ENCODE data around the gene STARD13.

The STARD13 gene

GRCh38 chr13:33283195-33283911 lies 2.2 kb downstream of the STARD13 start:
- Mint-ChIP-seq H3K27me3 (ENCODE audit: low read depth, poor library complexity) (peaks cover 64% of the 10 kb centered on the region), H3K4me3 (no peak overlapping the region), H3K36me3 (ENCODE audit: low read depth) (no peaks in the 10 kb centered on the region), H3K27ac (no peak overlapping the region), H3K4me1 (peaks cover 28% of the 10 kb centered on the region), H3K9me3 (no peaks in the 10 kb centered on the region)
- no peak for TF ChIP-seq CTCF (IDR thresholded peaks at IDR 0.05)
- no peak for DNase-seq

GRCh38 chr13:33281951-33282595 lies 3.5 kb downstream of the STARD13 start:
- H3K4me1 Mint-ChIP-seq: peaks cover 28% of the 10 kb centered on the region
- H3K27me3 Mint-ChIP-seq (ENCODE audit: low read depth, poor library complexity): peaks cover 56% of the 10 kb centered on the region
- no peak for DNase-seq
- no peak for TF ChIP-seq CTCF (IDR thresholded peaks at IDR 0.05)
- no peak overlapping the region for H3K4me3 Mint-ChIP-seq
- H3K27ac Mint-ChIP-seq: no peak overlapping the region
- H3K9me3 Mint-ChIP-seq: no peaks in the 10 kb centered on the region
- H3K36me3 Mint-ChIP-seq (ENCODE audit: low read depth): no peaks in the 10 kb centered on the region

- Mint-ChIP-seq H3K4me3 (no peak overlapping the region), H3K4me1 (peaks cover 21% of the 10 kb centered on the region), H3K27ac (no peak overlapping the region), H3K36me3 (ENCODE audit: low read depth) (no peaks in the 10 kb centered on the region), H3K27me3 (ENCODE audit: low read depth, poor library complexity) (peaks cover 51% of the 10 kb centered on the region), H3K9me3 (no peaks in the 10 kb centered on the region)
- no peak for DNase-seq
- no peak for TF ChIP-seq CTCF (IDR thresholded peaks at IDR 0.05)
These were observed 4.6 kb downstream of the STARD13 start for GRCh38 chr13:33280923-33281322.

GRCh38 chr13:33280279-33280905 lies 5.2 kb downstream of the STARD13 start:
- Mint-ChIP-seq H3K4me1 (peaks cover 16% of the 10 kb centered on the region), H3K27me3 (ENCODE audit: low read depth, poor library complexity) (peaks cover 47% of the 10 kb centered on the region), H3K36me3 (ENCODE audit: low read depth) (no peaks in the 10 kb centered on the region), H3K4me3 (no peak overlapping the region), H3K9me3 (no peaks in the 10 kb centered on the region), H3K27ac (no peak overlapping the region)
- no peak for DNase-seq
- TF ChIP-seq CTCF (IDR thresholded peaks at IDR 0.05): no peak

- Mint-ChIP-seq H3K27me3 (ENCODE audit: low read depth, poor library complexity) (peaks cover 45% of the 10 kb centered on the region), H3K4me3 (no peak overlapping the region), H3K4me1 (peaks cover 9% of the 10 kb centered on the region), H3K36me3 (ENCODE audit: low read depth) (no peaks in the 10 kb centered on the region), H3K27ac (no peak overlapping the region), H3K9me3 (no peaks in the 10 kb centered on the region)
- DNase-seq: no peak
- TF ChIP-seq CTCF (IDR thresholded peaks at IDR 0.05): no peak
These were observed 5.9 kb downstream of the STARD13 start for GRCh38 chr13:33279414-33280278.

All from nephron progenitor cell (in vitro differentiated cells).